Activated CD4-positive, CD25-positive, alpha-beta regulatory T cell treated with anti-CD3 and anti-CD28 coated beads, Interleukin-2, amount 50 U/mL, for 16 hours (primary cell): Measurements from ENCODE around the gene KRT6A.

ENCODE experiments used
- DNase-seq: peaks from one replicate; pipeline ENCODE4 v3.0.0-alpha.2; 2020; ENCODE audit warnings: low read depth, low spot score

The KRT6A gene

GRCh38 chr12:52524898-52525591 lies 32.0 kb upstream of the KRT6A start:
- no peak for DNase-seq

- no peak for DNase-seq
These were observed 31.3 kb upstream of the KRT6A start for GRCh38 chr12:52524241-52524897.

- no peak for DNase-seq
These were observed 30.8 kb upstream of the KRT6A start for GRCh38 chr12:52523824-52524223.

GRCh38 chr12:52522346-52523011 lies 29.4 kb upstream of the KRT6A start:
- no peak for DNase-seq

GRCh38 chr12:52521568-52522266 lies 28.7 kb upstream of the KRT6A start:
- DNase-seq: no peak

- DNase-seq: no peak
These were observed 28.1 kb upstream of the KRT6A start for GRCh38 chr12:52521175-52521567.

GRCh38 chr12:52519826-52520662 lies 27.0 kb upstream of the KRT6A start, which contains the start of gene KRT5:
Gene KRT5 (minus strand): TSS chr12:52520394. CDS start chr12:52520296, 98 bp downstream.
- no peak for DNase-seq

- DNase-seq: no peak
These were observed 26.3 kb upstream of the KRT6A start for GRCh38 chr12:52519387-52519703.

- DNase-seq: no peak
These were observed 25.7 kb upstream of the KRT6A start for GRCh38 chr12:52518574-52519386.

- no peak for DNase-seq
These were observed 24.8 kb upstream of the KRT6A start for GRCh38 chr12:52517888-52518287.

GRCh38 chr12:52517005-52517835 lies 24.2 kb upstream of the KRT6A start:
- no peak for DNase-seq

GRCh38 chr12:52515927-52516831 lies 23.1 kb upstream of the KRT6A start:
- no peak for DNase-seq

GRCh38 chr12:52515319-52515646 lies 22.2 kb upstream of the KRT6A start:
- DNase-seq: no peak

GRCh38 chr12:52514471-52515318 lies 21.6 kb upstream of the KRT6A start:
- no peak for DNase-seq

- DNase-seq: no peak
These were observed 20.7 kb upstream of the KRT6A start for GRCh38 chr12:52513736-52514135.

- DNase-seq: no peak
These were observed 15.2 kb upstream of the KRT6A start for GRCh38 chr12:52508211-52508610.

- DNase-seq: no peak
These were observed 14.0 kb upstream of the KRT6A start for GRCh38 chr12:52506858-52507715.
